ENCODE results near the gene SLC22A15. TPM values are rescaled to one million over a fixed set of nuclear protein-coding genes. Genes with fewer than 3 reads are reported as not detected.

The SLC22A15 gene
- total RNA-seq, 2 experiments from 2014 or later, result 0.82 to 2.8 TPM

- Histone ChIP-seq H3K4me2 (ENCODE audit: low read length) (no peak overlapping the region), H4K20me1 (ENCODE audit: insufficient read depth, low read length) (no peaks in the 10 kb centered on the region), H3K36me3 (ENCODE audit: insufficient read depth, low read length) (no peaks in the 10 kb centered on the region), H3K4me3 (ENCODE audit: low read depth, low read length, poor library complexity, severe bottlenecking) (no peak overlapping the region), H3K9me3 (ENCODE audit: low read length) (no peaks in the 10 kb centered on the region), H3K4me1 (ENCODE audit: insufficient read depth, low read length, poor library complexity, severe bottlenecking) (no peaks in the 10 kb centered on the region), H2AFZ (ENCODE audit: low read length) (no peak overlapping the region), H3K9me2 (ENCODE audit: insufficient read depth, low read length) (no peaks in the 10 kb centered on the region), H3K79me2 (ENCODE audit: insufficient read depth, low read depth, low read length) (no peaks in the 10 kb centered on the region), H3K27ac (ENCODE audit: low read depth, low read length, poor library complexity, severe bottlenecking) (no peak overlapping the region)
- ChIA-PET CTCF (ENCODE audit: unreplicated experiment) (no interaction called here), POLR2A (no interaction called here)
- DNase-seq (ENCODE audit: low spot score), result no peak
- intact Hi-C loops (cut with micrococcal nuclease; ENCODE audit: unreplicated experiment), result no loop called here
- no TSS peak for BruUV-seq (replicated peaks)
- no peak for TF ChIP-seq EZH2phosphoT487 (IDR thresholded peaks at IDR 0.05; ENCODE audit: borderline replicate concordance, low read depth, low read length)
- TF ChIP-seq CTCF (conservative IDR thresholded peaks at IDR 0.05; ENCODE audit: low read length), result no peak
Measured at GRCh38 chr1:116019653-116020253, 43.4 kb downstream of the SLC22A15 start.

GRCh38 chr1:116020668-116021272 lies 44.5 kb downstream of the SLC22A15 start:
- H3K27ac ChIP-seq (ENCODE audit: low read depth, low read length, poor library complexity, severe bottlenecking), result no peak overlapping the region
- no TSS peak for BruUV-seq (replicated peaks)
- H4K20me1 ChIP-seq (ENCODE audit: insufficient read depth, low read length), result no peaks in the 10 kb centered on the region
- H3K36me3 ChIP-seq (ENCODE audit: insufficient read depth, low read length), result no peaks in the 10 kb centered on the region
- ChIA-PET CTCF (ENCODE audit: unreplicated experiment) (no interaction called here), POLR2A (interaction anchor here (1.8 kb wide), 1 partner anchor 13 kb away, joined by 7 read pairs; no protein-coding TSS in a partner anchor)
- H3K79me2 ChIP-seq (ENCODE audit: insufficient read depth, low read depth, low read length), result no peaks in the 10 kb centered on the region
- DNase-seq (ENCODE audit: low spot score), result peak; percentile 63
- H3K4me1 ChIP-seq (ENCODE audit: insufficient read depth, low read length, poor library complexity, severe bottlenecking), result no peaks in the 10 kb centered on the region
- no peak overlapping the region for H3K4me2 ChIP-seq (ENCODE audit: low read length)
- TF ChIP-seq CTCF (conservative IDR thresholded peaks at IDR 0.05; ENCODE audit: low read length) (peak; percentile 88), EZH2phosphoT487 (IDR thresholded peaks at IDR 0.05; ENCODE audit: borderline replicate concordance, low read depth, low read length) (no peak)
- intact Hi-C loops (cut with micrococcal nuclease; ENCODE audit: unreplicated experiment), result no loop called here
- no peaks in the 10 kb centered on the region for H3K9me2 ChIP-seq (ENCODE audit: insufficient read depth, low read length)
- H3K9me3 ChIP-seq (ENCODE audit: low read length), result no peaks in the 10 kb centered on the region
- H3K4me3 ChIP-seq (ENCODE audit: low read depth, low read length, poor library complexity, severe bottlenecking), result no peak overlapping the region
- no peak overlapping the region for H2AFZ ChIP-seq (ENCODE audit: low read length)

GRCh38 chr1:116024626-116025025 lies 48.3 kb downstream of the SLC22A15 start:
- no peaks in the 10 kb centered on the region for H3K4me1 ChIP-seq (ENCODE audit: insufficient read depth, low read length, poor library complexity, severe bottlenecking)
- H3K9me3 ChIP-seq (ENCODE audit: low read length), result no peaks in the 10 kb centered on the region
- H3K4me3 ChIP-seq (ENCODE audit: low read depth, low read length, poor library complexity, severe bottlenecking), result no peak overlapping the region
- POLR2A ChIA-PET, result interaction anchor here (0.6 kb wide), 2 partner anchors 10 to 12 kb away, joined by 3 read pairs; no protein-coding TSS in a partner anchor
- H3K9me2 ChIP-seq (ENCODE audit: insufficient read depth, low read length), result no peaks in the 10 kb centered on the region
- no peak for DNase-seq (ENCODE audit: low spot score)
- no peaks in the 10 kb centered on the region for H3K79me2 ChIP-seq (ENCODE audit: insufficient read depth, low read depth, low read length)
- no peak overlapping the region for H2AFZ ChIP-seq (ENCODE audit: low read length)
- TF ChIP-seq EZH2phosphoT487 (IDR thresholded peaks at IDR 0.05; ENCODE audit: borderline replicate concordance, low read depth, low read length), result no peak
- H3K27ac ChIP-seq (ENCODE audit: low read depth, low read length, poor library complexity, severe bottlenecking), result no peak overlapping the region
- BruUV-seq (replicated peaks), result no TSS peak
- CTCF ChIA-PET (ENCODE audit: unreplicated experiment), result no interaction called here
- no peak overlapping the region for H3K4me2 ChIP-seq (ENCODE audit: low read length)
- intact Hi-C loops (cut with micrococcal nuclease; ENCODE audit: unreplicated experiment), result no loop called here
- H4K20me1 ChIP-seq (ENCODE audit: insufficient read depth, low read length), result no peaks in the 10 kb centered on the region
- no peaks in the 10 kb centered on the region for H3K36me3 ChIP-seq (ENCODE audit: insufficient read depth, low read length)

All from OCI-LY7 (cell line).